Effector CD8-positive, alpha-beta T cell (primary cell): ENCODE results near the gene STRA8.

Experiments
- DNase-seq: peaks from one replicate; lab custom pipeline; 2025; lab: John Stamatoyannopoulos, UW
- total RNA-seq, 4 experiments: gene quantifications; one replicate each; lab custom pipeline; 2026; lab: John Stamatoyannopoulos, UW

Gene STRA8, protein sequence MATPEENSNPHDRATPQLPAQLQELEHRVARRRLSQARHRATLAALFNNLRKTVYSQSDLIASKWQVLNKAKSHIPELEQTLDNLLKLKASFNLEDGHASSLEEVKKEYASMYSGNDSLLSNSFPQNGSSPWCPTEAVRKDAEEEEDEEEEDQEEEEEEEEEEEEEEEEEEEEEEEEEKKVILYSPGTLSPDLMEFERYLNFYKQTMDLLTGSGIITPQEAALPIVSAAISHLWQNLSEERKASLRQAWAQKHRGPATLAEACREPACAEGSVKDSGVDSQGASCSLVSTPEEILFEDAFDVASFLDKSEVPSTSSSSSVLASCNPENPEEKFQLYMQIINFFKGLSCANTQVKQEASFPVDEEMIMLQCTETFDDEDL
- 0 to 0.18 (median 0) reads per million in 4 experiments for total RNA-seq

DNA sequence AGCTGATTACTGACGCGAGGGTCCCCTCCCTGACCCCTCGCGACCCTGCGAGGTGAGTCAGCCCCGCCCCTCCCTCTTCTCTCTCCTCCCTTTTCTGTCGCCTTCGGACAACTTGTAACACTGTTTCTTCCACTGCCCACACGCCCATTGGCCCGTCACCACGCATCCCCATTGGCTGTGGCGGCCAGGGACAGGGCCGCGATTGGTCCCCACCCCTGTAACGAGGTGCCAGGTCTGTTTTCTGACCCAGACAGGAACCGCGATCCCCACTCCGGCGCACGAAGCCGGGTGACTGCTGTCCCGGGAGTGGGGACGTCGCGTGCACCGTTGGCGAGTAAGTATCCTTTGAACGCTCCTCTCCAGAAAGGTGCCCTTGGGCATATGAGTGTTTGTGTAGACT lies at the start of gene STRA8:
Gene STRA8 (plus strand): TSS at position 269 of the 400 bp plus-strand sequence. CDS start 6,687 bp downstream, outside the sequence.
- DNase-seq, result no peak

DNA sequence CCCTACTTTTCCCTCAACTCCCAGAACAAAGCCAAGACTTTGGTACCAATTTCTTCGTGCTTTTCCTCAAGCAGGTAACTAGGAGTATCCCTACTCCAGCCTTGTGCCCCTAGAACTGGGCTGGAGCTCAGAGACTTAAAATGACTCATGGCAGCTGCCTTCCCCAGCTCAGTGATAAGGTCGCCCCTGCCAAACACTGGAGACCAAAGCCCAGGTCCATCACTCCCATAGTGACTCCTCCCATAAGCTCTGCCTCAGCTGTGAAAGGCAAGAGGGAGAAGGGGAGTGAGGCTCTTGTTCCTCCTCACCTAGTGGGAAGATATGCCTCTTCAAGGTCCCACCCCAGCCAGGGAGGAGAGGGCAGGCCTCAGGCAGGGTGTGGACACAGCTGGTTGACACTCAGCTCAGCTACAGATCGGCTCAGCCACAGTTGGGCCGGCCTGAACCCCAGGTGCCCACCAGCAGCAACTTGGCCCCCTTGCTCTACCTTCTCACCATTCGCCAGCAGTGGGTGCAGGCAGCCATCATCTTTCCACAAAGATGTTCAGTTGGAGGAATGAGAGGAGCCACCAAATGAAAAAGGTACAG lies 49.3 kb upstream of the STRA8 start:
- DNase-seq, result no peak

DNA sequence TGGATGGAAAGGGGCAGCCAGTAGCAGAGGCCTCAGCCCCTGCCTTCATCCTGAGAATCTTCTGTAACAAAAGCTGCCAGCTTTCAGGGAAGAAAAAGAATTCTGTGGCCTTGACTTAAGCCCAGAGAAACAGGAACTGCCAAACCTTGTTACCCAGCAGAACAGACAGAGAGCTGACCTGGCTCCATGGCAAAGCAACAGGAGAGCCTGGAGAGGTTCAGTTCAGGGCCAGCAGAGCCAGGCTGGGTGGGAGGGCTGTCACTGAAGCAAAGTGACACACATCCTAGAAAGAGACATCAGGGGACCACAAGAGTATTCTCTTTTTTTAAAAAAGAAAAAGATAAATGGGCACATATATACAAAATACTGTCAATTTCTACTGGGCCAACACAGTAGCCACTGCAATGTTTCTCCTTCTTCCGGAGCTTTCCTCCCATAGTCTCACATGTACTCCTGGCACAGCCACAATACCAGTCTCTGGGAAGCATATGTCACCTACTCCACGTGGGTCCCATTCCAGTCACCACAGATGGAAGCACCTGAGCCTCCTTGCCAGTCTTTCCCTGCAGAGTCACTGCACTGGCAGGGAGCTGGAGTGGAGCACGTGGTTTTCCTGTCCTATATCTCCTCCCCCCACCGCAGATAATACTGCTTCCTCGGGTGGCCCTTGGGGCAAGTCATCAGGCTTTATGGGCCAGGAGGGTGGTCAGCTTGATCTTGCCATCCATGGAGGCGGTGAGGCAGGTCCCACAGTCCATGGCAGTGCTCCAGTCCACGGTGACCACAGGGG lies 48.0 kb upstream of the STRA8 start:
- DNase-seq, result no peak

DNA sequence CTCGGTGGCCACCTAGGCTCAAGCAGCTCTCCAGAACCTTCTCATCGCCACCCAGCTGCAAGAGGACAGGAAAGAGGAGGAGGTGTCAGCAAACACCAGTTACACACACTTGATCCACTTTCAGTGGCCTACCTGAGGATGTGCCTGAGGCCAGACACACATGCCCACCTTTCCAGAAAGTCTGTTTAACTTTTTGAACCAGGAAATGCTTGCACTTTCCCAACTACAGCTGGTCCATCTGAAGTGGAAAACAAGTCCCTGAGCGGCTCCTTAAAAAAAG lies 47.4 kb upstream of the STRA8 start:
- DNase-seq, result no peak

DNA sequence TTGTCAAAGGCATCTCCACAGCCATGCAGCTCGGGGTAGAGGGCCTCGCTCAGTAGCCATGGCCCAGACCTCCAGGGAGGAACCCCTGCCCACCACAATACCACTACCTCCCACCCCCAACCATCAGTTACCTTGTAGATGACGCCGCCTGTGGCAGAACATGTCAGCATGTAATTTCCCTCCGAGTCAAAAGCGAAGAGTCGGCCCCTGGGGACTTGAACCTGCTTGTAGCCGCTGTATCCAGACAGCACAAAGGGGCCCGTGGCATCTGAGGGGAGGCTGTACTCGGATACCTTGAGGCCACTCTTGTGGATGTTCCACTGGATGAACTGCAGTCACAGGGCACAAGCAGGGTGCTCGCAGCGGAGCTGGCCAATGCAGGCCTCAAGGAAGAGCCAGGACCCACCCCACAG lies 46.8 kb upstream of the STRA8 start:
- DNase-seq, result no peak

DNA sequence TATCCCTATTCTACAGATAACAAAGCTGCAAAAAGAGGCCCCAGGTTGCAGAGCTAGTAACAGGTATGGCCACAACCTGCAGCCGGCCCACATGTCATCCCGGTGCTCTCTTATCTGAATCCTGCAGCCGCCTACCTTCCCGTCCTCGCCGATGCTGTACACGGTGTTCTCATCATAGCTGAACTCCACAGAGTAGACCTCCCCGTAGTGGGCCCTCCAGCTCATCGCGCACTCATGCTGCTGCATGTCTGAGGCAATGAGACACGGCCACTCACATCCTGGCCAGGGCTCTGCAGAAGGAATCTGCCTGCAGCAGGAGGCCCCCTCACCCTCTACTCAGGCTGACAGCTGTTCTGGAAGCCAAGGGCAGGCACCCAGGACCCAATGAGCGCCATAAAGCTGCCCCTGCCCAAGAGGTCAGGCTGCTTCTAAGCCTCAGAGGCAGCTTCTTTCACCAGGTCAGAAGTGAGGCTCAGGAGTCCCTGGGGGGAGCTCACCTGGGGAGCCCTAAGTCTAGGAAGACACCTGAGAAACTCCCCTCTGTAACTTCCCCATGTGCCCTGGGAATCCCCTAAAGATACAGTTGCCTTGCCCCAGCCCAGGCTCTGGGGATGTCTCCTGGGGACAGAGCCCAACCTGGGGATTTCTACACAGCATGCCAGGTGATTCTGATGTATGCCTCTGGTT lies 45.2 kb upstream of the STRA8 start:
- DNase-seq, result no peak

DNA sequence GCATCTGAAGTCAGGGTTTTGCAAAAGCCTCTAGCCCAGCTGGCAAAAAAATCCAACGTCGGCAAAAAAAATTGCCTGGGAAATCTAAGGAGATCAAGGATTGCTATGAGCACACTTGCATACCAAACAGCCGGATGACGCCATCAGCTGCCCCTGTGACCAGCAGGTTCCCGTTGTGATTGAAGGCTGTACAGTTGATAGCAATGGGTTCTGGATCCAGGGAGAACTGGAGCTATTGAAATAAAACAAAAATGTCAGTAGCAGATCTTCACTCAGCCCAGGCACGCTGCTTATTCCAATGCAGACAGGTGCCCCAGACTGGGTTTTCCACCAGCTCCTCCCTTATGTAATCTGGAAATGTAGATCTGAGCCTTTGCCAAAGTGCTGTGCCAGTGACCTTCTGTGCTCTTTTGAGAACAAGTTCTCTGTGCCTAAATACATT lies 44.4 kb upstream of the STRA8 start:
- DNase-seq, result no peak

DNA sequence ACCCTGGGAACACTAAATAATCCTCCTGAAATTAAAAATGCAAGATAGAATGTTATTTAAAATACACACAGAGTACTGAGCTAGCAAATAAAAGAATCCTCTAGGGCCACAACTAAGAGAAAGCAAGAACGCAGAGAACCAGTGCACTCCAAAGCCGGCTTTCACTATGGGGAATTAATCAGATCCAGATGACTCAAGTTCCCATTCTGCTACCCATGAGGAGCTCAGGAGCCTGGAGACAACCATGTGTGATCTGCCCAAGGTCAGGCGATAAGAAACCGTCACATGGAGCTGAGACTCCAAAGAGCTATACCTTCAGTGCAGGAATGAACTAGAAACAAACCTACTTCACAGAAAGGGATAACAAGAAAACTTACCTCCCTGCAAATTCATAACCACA lies 43.7 kb upstream of the STRA8 start:
- no peak for DNase-seq

DNA sequence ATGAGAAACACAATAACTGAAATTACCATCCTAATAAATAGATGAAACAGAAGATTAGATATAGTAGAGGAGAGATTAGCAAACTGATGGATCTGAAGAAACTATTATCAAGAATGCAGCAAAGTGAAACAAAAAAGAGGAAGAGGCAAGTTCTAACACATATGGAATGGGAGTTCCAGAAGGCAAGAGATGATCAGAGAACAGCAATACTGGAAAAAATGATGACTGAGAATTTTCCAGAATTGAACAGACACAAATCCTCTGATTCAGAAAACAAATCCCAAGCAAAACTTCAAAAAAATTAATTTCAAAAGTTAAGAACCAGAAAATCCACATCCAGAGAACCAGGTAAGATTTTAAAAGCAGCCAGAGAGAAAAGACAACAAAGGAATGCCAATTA lies 42.9 kb upstream of the STRA8 start:
- DNase-seq, result no peak

DNA sequence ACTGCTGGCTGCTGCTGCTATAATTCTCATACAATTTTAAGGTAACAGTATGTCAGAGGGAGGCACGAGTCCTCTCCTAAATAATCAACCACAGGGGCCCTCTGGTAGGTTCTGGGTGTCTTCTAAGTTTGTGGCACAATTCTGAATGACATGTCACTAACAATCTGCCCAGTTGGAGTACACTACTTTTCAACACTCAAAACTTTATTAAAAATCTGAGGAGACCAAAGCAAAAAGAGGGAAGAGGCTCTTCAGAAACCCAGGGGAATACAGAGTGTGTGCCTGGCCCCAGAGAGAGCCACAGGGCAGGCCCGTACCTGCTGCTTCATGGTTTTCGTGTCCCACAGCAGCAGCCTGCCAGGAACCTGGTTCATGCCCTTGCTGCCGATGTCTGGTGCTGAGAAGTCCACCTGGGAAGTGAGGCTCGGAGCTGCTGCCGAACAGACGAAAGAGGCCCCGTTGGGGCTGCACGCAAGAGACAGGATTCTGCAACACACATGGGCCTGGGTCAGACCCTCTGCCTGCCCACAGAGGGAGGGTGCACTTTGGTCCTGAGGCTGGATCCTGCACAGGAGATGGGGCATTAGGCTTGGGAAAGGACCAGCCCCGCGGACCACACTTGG lies 40.6 kb upstream of the STRA8 start:
- DNase-seq, result no peak

DNA sequence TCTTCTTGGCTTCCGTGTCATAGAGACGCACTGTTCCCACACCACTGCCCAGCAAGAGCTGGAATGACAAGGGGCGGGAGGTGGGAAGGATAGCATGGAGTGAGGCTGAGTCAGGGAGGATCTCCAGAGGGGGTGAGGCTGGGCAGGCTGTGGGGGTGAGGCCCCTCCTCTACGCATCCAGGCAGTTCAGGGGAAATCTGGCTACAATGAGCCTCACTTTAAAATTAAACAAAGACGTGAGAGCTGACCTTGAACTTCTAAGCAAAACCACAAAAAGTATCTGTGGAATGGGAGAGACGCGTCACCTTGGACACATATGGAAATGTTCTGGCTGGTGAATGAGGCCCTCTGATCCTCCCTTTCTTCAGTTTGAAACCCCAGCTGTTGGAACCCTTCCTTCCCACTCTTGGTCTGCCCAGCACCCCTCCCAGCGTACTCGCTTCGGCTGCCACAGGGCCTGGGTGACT lies 40.0 kb upstream of the STRA8 start:
- no peak for DNase-seq

DNA sequence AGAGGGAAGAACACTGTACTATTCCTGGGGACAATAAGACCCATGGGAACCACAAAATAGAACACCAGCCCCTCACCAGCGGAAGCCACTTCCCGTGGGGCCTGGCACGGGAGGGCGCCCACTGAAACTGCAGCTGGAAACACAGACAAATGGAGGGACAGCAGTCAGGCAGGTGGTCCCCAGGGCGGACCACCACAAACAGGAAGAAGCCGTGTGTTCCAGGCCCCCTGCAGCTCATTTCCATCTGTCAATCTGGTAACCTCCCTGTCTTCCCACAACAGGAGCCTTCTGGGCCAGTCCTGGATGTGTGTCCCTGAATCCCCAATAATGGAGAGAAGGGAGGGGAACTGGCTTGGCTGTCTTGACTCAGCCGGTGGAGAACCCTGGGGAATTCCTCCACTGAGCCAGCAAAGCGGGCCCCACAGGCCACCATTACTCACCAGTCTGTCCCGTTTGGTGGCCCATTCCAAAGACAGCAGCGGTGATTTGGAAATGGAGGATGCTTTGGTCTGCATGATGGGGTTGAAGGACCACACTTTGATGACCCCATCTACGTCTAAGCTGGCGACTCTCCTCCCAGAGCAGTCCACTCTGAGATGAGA lies 39.0 kb upstream of the STRA8 start:
- DNase-seq, result no peak

DNA sequence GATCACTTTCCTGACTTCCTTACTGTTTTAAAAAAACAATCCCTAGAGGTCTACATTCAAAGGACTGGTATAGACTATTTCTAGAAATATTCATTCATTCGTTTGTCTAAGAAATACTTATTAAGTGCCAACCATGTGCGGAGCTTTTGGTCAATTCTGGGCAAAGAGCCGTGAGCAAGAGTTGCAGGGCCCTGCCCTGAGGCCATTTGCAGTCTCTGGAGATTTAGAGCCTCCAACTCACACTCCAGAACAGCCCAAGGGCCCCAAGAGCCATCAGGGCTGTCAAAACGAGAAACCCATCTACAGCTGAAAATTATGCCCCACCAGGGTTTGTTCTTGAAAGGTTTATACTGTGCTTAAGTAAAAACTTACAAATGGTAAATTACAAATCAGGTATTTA lies 38.5 kb upstream of the STRA8 start:
- no peak for DNase-seq

DNA sequence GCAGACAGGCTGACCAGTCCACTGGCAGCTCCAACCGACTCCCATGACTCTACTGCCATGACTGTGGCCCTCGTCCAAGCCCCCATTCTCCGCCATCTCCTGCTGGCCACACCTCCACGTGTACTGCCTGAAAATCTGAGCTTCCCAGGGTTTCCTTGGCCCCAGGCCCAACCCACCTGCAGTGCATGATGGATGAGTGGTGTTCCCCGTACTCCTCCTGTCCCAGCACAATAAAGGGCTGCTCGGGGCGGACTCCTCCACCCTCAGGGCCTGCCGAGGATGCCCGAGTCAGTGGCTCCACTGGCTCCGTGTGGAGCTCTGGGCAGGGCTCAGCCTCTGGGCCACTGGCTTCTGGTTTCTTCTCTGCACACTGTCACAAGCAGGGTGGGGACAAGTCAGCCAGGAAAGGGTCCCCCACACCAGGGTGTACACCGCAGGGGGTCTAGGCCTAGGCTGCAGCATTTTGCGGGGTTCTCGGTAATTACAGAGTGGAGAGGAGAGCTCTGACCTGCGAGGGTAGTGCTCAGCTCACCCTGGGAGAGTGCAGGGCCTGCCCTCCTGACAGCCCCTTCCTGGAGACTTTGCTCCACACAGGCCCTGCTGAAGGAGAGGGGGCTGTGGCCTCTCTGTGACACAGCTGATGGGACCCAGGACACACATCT lies 37.5 kb upstream of the STRA8 start:
- no peak for DNase-seq

DNA sequence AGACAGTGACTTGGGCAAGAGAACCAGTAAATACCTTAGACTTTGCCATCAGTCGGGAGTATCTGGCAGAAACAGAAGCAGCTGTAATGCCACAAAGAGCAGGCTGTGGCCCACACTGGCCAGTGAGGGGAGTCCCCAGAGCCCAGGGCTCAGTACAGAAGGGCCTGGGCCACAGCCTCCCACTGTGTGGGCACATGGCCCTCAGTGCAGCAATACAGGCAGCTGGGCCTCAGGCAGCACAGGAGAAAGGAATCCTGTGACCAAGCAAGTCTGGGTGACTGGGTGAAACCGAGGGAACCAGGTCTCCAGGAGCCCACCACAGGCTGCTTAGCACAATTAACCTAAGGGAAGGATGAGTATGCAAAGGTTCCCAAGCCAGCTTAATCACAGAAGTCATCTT lies 36.3 kb upstream of the STRA8 start:
- DNase-seq, result no peak

DNA sequence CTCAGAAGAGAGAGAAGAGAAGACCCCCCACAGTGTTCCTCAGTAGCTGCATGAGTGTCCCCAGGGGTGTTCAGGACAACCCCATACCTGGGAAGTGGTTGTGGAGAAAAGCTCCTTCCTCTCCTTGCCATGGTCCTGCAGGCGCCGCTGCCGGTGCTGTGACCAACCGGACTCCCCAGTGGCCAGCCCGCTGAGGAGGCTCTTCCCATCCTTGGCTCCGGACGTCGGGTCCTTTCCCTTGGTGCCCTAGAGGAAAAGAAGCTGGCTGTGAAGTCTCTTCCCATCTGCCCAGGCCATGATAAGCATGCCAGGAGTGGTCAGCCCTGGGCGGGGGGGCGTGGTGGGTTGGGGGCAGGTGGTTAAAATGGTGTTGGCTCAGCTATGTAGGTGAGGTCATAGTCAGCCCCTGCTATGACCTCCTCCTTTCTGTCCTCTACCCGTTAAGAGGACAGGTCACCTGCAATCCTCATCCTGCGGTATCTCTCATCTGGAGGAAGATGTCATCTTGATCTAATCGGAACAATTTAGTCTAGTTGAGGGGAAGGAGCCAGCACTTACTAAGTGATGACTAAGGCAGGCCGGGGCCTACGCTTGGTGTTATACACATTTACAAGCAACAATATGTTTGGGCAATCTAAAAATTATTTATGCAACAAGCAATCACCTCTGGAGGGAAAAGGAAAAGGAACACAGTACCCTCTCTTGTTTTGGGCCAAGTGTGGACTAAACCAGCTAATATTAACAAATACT lies 35.6 kb upstream of the STRA8 start:
- no peak for DNase-seq

DNA sequence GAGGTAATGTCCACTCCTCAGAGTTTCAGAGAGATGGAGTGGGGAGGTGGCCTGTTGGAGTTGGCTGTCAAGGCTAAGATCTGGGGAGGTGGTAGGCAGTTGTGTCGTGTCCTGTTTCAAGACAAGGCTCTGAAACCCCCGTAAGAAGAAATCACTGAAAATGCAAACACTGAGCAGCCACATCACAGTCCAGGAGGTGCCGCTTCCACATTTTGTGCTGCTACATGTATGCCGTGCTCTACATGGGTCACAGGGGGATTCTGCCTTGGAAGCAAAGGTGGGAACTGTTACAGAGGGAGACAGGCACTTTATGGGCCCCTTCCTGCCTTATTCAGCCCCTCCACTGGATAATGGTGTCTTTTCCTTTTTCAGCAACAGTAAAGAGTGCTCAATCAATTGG lies 34.2 kb upstream of the STRA8 start:
- no peak for DNase-seq

DNA sequence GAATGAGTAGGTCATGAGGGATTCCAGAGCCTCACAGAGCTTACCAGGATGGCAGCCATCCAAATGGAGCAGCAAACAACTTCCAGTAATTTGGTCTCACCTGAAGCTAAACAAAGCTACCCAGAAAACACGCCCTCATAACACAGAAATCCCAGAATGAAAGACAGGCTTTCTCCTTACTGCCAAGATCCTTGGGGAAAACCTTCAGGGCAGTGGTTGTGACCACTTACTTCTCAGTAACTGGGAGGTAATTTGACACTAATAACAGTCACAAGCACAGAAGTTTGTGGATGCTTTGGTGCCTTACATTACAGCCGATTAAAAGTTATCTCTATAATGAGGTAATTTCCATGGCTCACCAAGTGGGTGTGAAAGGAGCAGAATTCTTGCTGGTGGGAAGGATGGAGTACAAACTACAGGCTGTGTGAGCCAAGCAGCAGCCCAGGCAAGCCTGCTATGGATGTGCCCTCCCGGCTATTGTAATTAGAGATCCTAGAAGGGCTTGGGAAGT lies 32.8 kb upstream of the STRA8 start:
- DNase-seq, result no peak

DNA sequence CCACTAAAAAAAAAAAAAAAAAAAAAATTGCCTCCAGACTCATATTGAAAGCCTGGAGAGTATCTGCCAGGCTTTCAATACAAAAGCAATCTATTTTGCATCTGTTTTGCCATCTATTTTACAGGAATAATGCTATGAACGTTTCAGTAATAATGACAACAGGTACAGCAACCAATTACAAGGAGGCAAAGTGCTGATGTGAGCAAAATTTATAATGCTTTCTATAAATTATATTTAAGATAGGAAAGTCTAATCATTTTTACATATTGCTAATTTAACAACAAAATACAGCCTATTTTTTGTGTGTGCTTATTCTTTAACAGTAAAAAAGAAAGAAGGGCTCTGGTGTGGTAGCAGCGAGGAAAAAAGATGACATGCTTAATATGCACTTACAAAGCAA lies 32.3 kb upstream of the STRA8 start:
- DNase-seq, result no peak

DNA sequence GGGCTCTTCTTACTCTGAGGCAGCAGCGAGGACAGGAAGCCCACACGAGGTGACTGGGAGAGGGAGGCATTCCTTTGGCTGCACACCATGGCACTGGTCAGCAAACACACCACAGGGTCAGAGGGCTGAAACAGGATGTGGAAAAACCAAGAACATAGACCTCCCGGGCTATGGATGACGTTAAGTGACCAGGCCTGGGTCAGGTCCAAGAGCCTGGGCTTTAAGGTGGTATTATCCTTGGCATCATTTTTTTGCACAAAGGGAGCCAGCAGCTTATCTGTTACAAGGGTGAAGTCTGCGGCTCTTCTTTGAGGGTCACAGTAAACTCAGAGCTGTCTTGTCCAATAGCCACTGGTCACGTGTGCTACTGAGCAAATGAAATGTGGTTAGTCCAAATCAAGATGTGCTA lies 29.3 kb upstream of the STRA8 start:
- no peak for DNase-seq
